Esophagus squamous epithelium (tissue), 5 donors: ENCODE measurements around the gene CDT1. TPM values are rescaled to one million over a fixed set of nuclear protein-coding genes. Genes with fewer than 3 reads are reported as not detected.

ENCODE experiments used
- DNase-seq: peaks from one replicate; lab custom pipeline; 2025; lab: John Stamatoyannopoulos, UW
- H3K27ac ChIP-seq, 4 donors: fragments of 200-600 bp; sonication (generic); one replicate each; pipeline ENCODE4 v1.5.1; 2016 to 2019; ENCODE audit warnings: mild to moderate bottlenecking in 1 of 4
- H3K27me3 ChIP-seq, 4 donors: fragments of 200-600 bp; sonication (generic); 1 replicate in 3 of 4; 2 replicates in 1 of 4; pipeline versions ENCODE4 v1.5.1 to v1.6.0; 2017 to 2021; ENCODE audit warnings: antibody characterized with exemption in 1 of 4
- H3K36me3 ChIP-seq, 3 donors: fragments of 200-600 bp; sonication (generic); one replicate each; pipeline ENCODE4 v1.5.1; 2016 to 2019
- H3K4me1 ChIP-seq, 3 donors: fragments of 200-600 bp; sonication (generic); one replicate each; pipeline ENCODE4 v1.5.1; 2017 to 2019
- H3K4me3 ChIP-seq, 4 donors: fragments of 200-600 bp; sonication (generic); 1 replicate in 3 of 4; 2 replicates in 1 of 4; pipeline ENCODE4 v1.5.1; 2016 to 2019; ENCODE audit warnings: mild to moderate bottlenecking in 2 of 4, moderate library complexity in 1 of 4
- H3K9me3 ChIP-seq, 3 donors: fragments of 200-600 bp; sonication (generic); one replicate each; pipeline ENCODE4 v1.5.1; 2016 to 2019
- POLR2A ChIP-seq, 4 donors: fragments of 450-650 bp; IDR thresholded peaks; one replicate each; pipeline ENCODE4 v1.6.1; 2017; ENCODE audit warnings: antibody characterized with exemption in 4 of 4, mild to moderate bottlenecking in 4 of 4, moderate library complexity in 3 of 4
- WGBS, 2 donors: methylation state at CpG; one replicate each; pipeline ENCODE4 v1.1.5; 2018; 5-methylcytosine and 5-hydroxymethylcytosine counted together
- intact Hi-C: fragments of 100-400 bp; cut with DNase I; formaldehyde crosslinking; loops from one replicate; pipeline ENCODE4 v1.15.0; 2022
- total RNA-seq, 4 donors: library from RNA; depleted of rRNA; stranded (reverse); fragments of >200 nt; gene quantifications; one replicate each; pipeline ENCODE4 v1.1.0, GENCODE V29; 2016
- TF ChIP-seq, protein P1 (sequence below), 6 experiments: fragments of 450-650 bp in 4 of 6; fragments of 200-600 bp in 2 of 6; sonication (generic) in 2 of 6; IDR thresholded peaks; one replicate each; pipeline ENCODE4 v1.5.1; 2016 to 2019; ENCODE audit warnings: antibody characterized with exemption in 6 of 6, mild to moderate bottlenecking in 4 of 6, moderate library complexity in 4 of 6
- donor health status: DM: yes; HTN: yes; CAD: no.

The CDT1 gene
- total RNA-seq, 4 donors from 2014 or later, result 7.7 to 20.7 (median 11.2) TPM

DNA sequence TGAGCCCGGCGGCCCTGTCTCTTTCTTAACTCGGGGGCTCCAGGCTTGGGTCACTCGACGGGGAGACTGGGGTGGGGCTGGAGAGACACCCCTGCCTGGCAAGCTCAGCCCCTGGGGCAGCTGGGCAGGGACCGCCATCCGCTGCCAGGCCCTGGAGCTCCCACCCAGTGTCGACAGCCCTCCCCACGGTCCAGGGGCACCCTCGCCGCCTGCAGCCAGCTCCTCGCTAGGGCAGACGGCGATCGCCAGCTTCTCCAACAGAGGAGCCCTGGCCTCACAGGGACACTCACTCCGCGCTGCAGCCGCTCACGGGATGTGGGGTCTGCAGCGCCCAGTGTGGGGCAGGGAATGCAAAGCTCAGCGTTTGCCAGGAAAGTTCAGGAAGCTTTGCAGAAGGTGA lies 24.1 kb downstream of the CDT1 start:
- DNase-seq, result no peak
- H3K27me3 ChIP-seq, result no peaks in the 10 kb centered on the region
- no peaks in the 10 kb centered on the region for H3K9me3 ChIP-seq
- intact Hi-C loops, result loop anchor here (5.0 kb wide), 1 partner anchor 390 kb away; the partner anchor contains the start of gene ZNF778
- WGBS, 2 donors, result 93% methylated on average over 3 to 5 of the region's 21 CpGs
- no peak overlapping the region for H3K4me3 ChIP-seq
- peaks cover 0 to 55% (median 0%) of the 10 kb centered on the region in 3 donors for H3K36me3 ChIP-seq
- TF ChIP-seq, protein P1, sequence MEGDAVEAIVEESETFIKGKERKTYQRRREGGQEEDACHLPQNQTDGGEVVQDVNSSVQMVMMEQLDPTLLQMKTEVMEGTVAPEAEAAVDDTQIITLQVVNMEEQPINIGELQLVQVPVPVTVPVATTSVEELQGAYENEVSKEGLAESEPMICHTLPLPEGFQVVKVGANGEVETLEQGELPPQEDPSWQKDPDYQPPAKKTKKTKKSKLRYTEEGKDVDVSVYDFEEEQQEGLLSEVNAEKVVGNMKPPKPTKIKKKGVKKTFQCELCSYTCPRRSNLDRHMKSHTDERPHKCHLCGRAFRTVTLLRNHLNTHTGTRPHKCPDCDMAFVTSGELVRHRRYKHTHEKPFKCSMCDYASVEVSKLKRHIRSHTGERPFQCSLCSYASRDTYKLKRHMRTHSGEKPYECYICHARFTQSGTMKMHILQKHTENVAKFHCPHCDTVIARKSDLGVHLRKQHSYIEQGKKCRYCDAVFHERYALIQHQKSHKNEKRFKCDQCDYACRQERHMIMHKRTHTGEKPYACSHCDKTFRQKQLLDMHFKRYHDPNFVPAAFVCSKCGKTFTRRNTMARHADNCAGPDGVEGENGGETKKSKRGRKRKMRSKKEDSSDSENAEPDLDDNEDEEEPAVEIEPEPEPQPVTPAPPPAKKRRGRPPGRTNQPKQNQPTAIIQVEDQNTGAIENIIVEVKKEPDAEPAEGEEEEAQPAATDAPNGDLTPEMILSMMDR (IDR thresholded peaks at IDR 0.05), result no peak
- no peak for TF ChIP-seq POLR2A (IDR thresholded peaks at IDR 0.05)
- H3K4me1 ChIP-seq, result peaks cover 0 to 32% (median 9%) of the 10 kb centered on the region in 3 donors
- no peak overlapping the region for H3K27ac ChIP-seq

DNA sequence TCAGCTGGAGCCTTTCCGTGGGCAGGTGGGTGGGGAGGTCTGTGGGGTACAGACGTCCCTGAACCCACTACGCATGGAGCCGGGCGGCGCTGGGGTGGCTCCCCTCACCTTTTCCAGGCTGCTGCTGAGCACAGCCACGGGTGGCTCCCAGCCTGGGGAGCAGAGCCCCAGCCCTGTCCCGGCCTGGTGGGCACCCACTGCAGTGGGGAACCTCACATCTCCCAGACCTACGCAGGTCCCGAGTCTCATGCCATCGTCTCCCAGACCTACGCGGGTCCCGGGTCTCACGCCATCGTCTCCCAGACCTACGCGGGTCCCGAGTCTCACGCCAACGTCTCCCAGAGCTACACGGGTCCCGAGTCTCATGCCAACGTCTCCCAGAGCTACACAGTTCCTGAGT lies 25.1 kb downstream of the CDT1 start:
- DNase-seq, result no peak
- WGBS, 2 donors, result 83 to 89% methylated on average over 16 to 22 of the region's 24 CpGs
- no peaks in the 10 kb centered on the region for H3K9me3 ChIP-seq
- no peak for TF ChIP-seq POLR2A (IDR thresholded peaks at IDR 0.05)
- TF ChIP-seq, protein P1 (IDR thresholded peaks at IDR 0.05), result no peak
- intact Hi-C loops, result loop anchor here (5.0 kb wide), 1 partner anchor 389 kb away; the partner anchor contains the start of gene ZNF778
- no peak overlapping the region for H3K27ac ChIP-seq
- H3K27me3 ChIP-seq, result no peaks in the 10 kb centered on the region
- H3K36me3 ChIP-seq, result peaks cover 0 to 48% (median 0%) of the 10 kb centered on the region in 3 donors
- no peak overlapping the region for H3K4me3 ChIP-seq
- peaks cover 0 to 32% (median 9%) of the 10 kb centered on the region in 3 donors for H3K4me1 ChIP-seq

DNA sequence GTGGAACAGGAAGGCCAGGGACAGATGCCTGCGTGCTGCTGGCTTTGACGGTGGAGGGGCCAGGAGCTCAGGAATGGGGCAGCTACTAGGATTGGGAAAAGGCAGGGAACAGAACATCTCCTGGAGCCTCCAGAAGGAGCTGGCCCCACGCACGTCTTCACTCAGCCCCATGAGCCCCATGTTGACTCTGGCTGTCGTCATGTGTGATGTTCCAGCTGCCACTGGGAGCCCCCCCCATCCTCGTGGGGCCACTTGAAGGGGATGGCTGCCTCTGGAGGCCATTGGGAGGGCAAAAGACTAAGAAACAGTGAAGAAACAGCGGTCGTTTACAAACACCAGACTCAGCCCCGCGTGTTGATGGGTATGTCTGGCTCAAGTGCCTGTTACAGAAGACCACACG lies 26.7 kb downstream of the CDT1 start:
- H3K36me3 ChIP-seq, result peaks cover 0 to 51% (median 0%) of the 10 kb centered on the region in 3 donors
- H3K4me1 ChIP-seq, result peaks cover 0 to 31% (median 9%) of the 10 kb centered on the region in 3 donors
- no peak overlapping the region for H3K27ac ChIP-seq
- no peak for DNase-seq
- no peaks in the 10 kb centered on the region for H3K9me3 ChIP-seq
- H3K4me3 ChIP-seq, result no peak overlapping the region
- TF ChIP-seq, protein P1 (IDR thresholded peaks at IDR 0.05), result no peak
- no peak for TF ChIP-seq POLR2A (IDR thresholded peaks at IDR 0.05)
- WGBS, 2 donors, result 76 to 81% methylated on average over 6 to 10 of the region's 11 CpGs
- intact Hi-C loops, result no loop called here
- H3K27me3 ChIP-seq, result no peaks in the 10 kb centered on the region

DNA sequence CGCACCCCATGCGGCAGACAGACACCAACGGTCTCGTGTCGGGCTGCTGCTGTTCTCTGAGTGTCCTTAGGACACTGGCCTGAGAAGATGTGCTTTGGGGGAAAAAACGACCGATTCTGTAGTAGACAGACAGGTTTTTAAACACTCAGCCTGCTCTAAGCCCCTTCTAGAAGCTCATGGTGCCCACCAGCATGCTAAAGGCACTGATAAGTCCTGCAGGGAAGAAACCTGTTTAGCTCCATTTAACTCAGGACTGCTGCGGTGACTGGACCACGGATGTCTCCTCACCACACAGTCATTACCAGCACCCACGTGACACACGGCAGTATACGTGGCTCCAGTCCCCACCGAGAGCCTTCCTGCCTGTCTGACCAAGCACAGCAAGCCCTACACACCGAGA lies 27.2 kb downstream of the CDT1 start:
- no peak for DNase-seq
- peaks cover 0 to 56% (median 0%) of the 10 kb centered on the region in 3 donors for H3K36me3 ChIP-seq
- H3K27me3 ChIP-seq, result no peaks in the 10 kb centered on the region
- H3K4me3 ChIP-seq, result no peak overlapping the region
- H3K9me3 ChIP-seq, result no peaks in the 10 kb centered on the region
- H3K4me1 ChIP-seq, result peaks cover 0 to 26% (median 5%) of the 10 kb centered on the region in 3 donors
- peak overlapping the region in 1 of 4 donors; percentile 34 for H3K27ac ChIP-seq
- intact Hi-C loops, result no loop called here
- WGBS, 2 donors, result 88 to 94% methylated on average over 3 to 7 of the region's 14 CpGs
- TF ChIP-seq, protein P1 (IDR thresholded peaks at IDR 0.05), result no peak
- no peak for TF ChIP-seq POLR2A (IDR thresholded peaks at IDR 0.05)

DNA sequence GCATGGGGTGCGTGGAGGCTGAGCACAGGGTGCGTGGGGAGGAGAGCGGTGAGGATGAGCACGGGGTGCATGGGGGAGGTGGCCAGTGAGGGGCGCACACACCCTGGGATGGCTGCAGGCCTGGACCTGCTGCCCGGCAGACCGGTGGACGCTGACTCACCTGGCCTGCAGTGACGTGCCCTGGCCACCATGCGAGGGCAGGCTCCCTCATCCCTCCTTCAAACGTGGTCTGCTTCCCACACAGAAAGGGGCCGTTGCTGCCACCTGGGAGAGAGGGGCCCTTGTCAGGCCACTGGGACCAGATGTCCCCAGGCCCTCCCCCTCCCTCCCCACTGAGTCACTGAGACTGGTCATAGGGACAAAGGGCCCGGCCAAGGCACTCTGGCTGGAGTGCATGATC lies 28.2 kb downstream of the CDT1 start:
- intact Hi-C loops, result no loop called here
- peaks cover 0 to 52% (median 0%) of the 10 kb centered on the region in 3 donors for H3K36me3 ChIP-seq
- peaks cover 0 to 15% (median 1%) of the 10 kb centered on the region in 3 donors for H3K4me1 ChIP-seq
- no peak overlapping the region for H3K27ac ChIP-seq
- 52 to 64% methylated on average over 4 to 9 of the region's 13 CpGs for WGBS, 2 donors
- no peak for DNase-seq
- TF ChIP-seq POLR2A (IDR thresholded peaks at IDR 0.05), result no peak
- TF ChIP-seq, protein P1 (IDR thresholded peaks at IDR 0.05), result peak in 1 of 6 experiments; percentile 26
- H3K4me3 ChIP-seq, result no peak overlapping the region
- H3K27me3 ChIP-seq, result no peaks in the 10 kb centered on the region
- no peaks in the 10 kb centered on the region for H3K9me3 ChIP-seq
